Measurements from ENCODE around the gene BCL2A1. TPM values are rescaled to one million over a fixed set of nuclear protein-coding genes. Genes with fewer than 3 reads are reported as not detected.
A peak's percentile ranks its signal among the peaks of the same experiment; 100 is the strongest.
"Not testable (repeated sequence)": the region's sequence is repeated elsewhere in the genome, so short reads cannot be mapped to it uniquely, and the experiment has no call there.

The BCL2A1 gene
- total RNA-seq, 2 experiments from 2014 or later = 2.2 to 2.3 TPM

- H3K36me3 ChIP-seq (ENCODE audit: insufficient read depth, low read length) = no peaks in the 10 kb centered on the region
- no peak for TF ChIP-seq CTCF (conservative IDR thresholded peaks at IDR 0.05; ENCODE audit: low read length)
- no peak for TF ChIP-seq EZH2phosphoT487 (IDR thresholded peaks at IDR 0.05; ENCODE audit: borderline replicate concordance, low read depth, low read length)
- no peak for DNase-seq (ENCODE audit: low spot score)
- no peaks in the 10 kb centered on the region for H4K20me1 ChIP-seq (ENCODE audit: insufficient read depth, low read length)
- POLR2A ChIA-PET = interaction anchor here (0.7 to 0.8 kb wide), 3 partner anchors 13 to 132 kb away, joined by 3 to 5 read pairs (median 3); no protein-coding TSS in a partner anchor
- no TSS peak for BruUV-seq (replicated peaks)
- peak overlapping the region; percentile 65; the same call in 1 of the 2 replicates for H3K4me2 ChIP-seq (ENCODE audit: low read length)
- intact Hi-C loops (cut with micrococcal nuclease; ENCODE audit: unreplicated experiment) = no loop called here
- no peak overlapping the region for H3K4me3 ChIP-seq (ENCODE audit: low read depth, low read length, poor library complexity, severe bottlenecking)
- H3K4me1 ChIP-seq (ENCODE audit: insufficient read depth, low read length, poor library complexity, severe bottlenecking) = peaks cover 29% of the 10 kb centered on the region
- H3K9me3 ChIP-seq (ENCODE audit: low read length) = no peaks in the 10 kb centered on the region; the same call in 1 of the 2 replicates
- H3K79me2 ChIP-seq (ENCODE audit: insufficient read depth, low read depth, low read length) = no peaks in the 10 kb centered on the region
- H2AFZ ChIP-seq (ENCODE audit: low read length) = no peak overlapping the region
- CTCF ChIA-PET (ENCODE audit: unreplicated experiment) = no interaction called here
- no peaks in the 10 kb centered on the region for H3K9me2 ChIP-seq (ENCODE audit: insufficient read depth, low read length)
- H3K27ac ChIP-seq (ENCODE audit: low read depth, low read length, poor library complexity, severe bottlenecking) = no peak overlapping the region
These were observed 48.3 kb upstream of the BCL2A1 start for GRCh38 chr15:80019168-80019745.

- H3K79me2 ChIP-seq (ENCODE audit: insufficient read depth, low read depth, low read length); BruUV-seq (replicated peaks); H3K9me3 ChIP-seq (ENCODE audit: low read length); H3K9me2 ChIP-seq (ENCODE audit: insufficient read depth, low read length); H4K20me1 ChIP-seq (ENCODE audit: insufficient read depth, low read length); H3K36me3 ChIP-seq (ENCODE audit: insufficient read depth, low read length); intact Hi-C loops (cut with micrococcal nuclease; ENCODE audit: unreplicated experiment); H3K4me3 ChIP-seq (ENCODE audit: low read depth, low read length, poor library complexity, severe bottlenecking); DNase-seq (ENCODE audit: low spot score): not testable (repeated sequence)
- Histone ChIP-seq H3K4me1 (ENCODE audit: insufficient read depth, low read length, poor library complexity, severe bottlenecking) (peaks cover 31% of the 10 kb centered on the region), H2AFZ (ENCODE audit: low read length) (peak overlapping the region; percentile 48; the same call in 1 of the 2 replicates), H3K27ac (ENCODE audit: low read depth, low read length, poor library complexity, severe bottlenecking) (peak overlapping the region; percentile 81), H3K4me2 (ENCODE audit: low read length) (peak overlapping the region; percentile 65)
- POLR2A ChIA-PET = interaction anchor here (0.6 to 2.0 kb wide), 6 partner anchors 9 to 94 kb away, joined by 3 to 15 read pairs (median 5); partner anchors contain the start of gene ZFAND6
- CTCF ChIA-PET (ENCODE audit: unreplicated experiment) = interaction anchor here (1.0 kb wide), 2 partner anchors 9 to 122 kb away, joined by 3 to 5 read pairs; no protein-coding TSS in a partner anchor
These were observed 46.1 kb upstream of the BCL2A1 start for GRCh38 chr15:80017139-80017538.

GRCh38 chr15:80016506-80016905 is 45.5 kb upstream of the BCL2A1 start:
- H3K27ac ChIP-seq (ENCODE audit: low read depth, low read length, poor library complexity, severe bottlenecking); H4K20me1 ChIP-seq (ENCODE audit: insufficient read depth, low read length); H3K79me2 ChIP-seq (ENCODE audit: insufficient read depth, low read depth, low read length); H3K9me3 ChIP-seq (ENCODE audit: low read length); BruUV-seq (replicated peaks); H3K36me3 ChIP-seq (ENCODE audit: insufficient read depth, low read length); DNase-seq (ENCODE audit: low spot score); intact Hi-C loops (cut with micrococcal nuclease; ENCODE audit: unreplicated experiment); H2AFZ ChIP-seq (ENCODE audit: low read length); CTCF ChIA-PET (ENCODE audit: unreplicated experiment); H3K4me2 ChIP-seq (ENCODE audit: low read length); H3K9me2 ChIP-seq (ENCODE audit: insufficient read depth, low read length); H3K4me3 ChIP-seq (ENCODE audit: low read depth, low read length, poor library complexity, severe bottlenecking): not testable (repeated sequence)
- H3K4me1 ChIP-seq (ENCODE audit: insufficient read depth, low read length, poor library complexity, severe bottlenecking) = peaks cover 37% of the 10 kb centered on the region
- POLR2A ChIA-PET = interaction anchor here (1.2 to 1.7 kb wide), 2 partner anchors 8 to 49 kb away, joined by 4 to 15 read pairs; no protein-coding TSS in a partner anchor
